Neural cell (in vitro differentiated cells): ENCODE measurements around the gene MC1R. TPM values are rescaled to one million over a fixed set of nuclear protein-coding genes. Genes with fewer than 3 reads are reported as not detected.
"Not testable (repeated sequence)": the region's sequence is repeated elsewhere in the genome, so short reads cannot be mapped to it uniquely, and the experiment has no call there.

Source experiments
- H2AFZ ChIP-seq: fragments of 200-600, 300-800 bp; sonication (generic), shearing (Covaris generic); 2 replicates; pipeline ENCODE4 v1.6.0; 2014; ENCODE audit warnings: low read depth, mild to moderate bottlenecking, antibody characterized with exemption, low read length, moderate library complexity
- H3F3A ChIP-seq: fragments of 200-600 bp; shearing (Covaris generic); 2 replicates; pipeline ENCODE4 v1.6.1; 2016; ENCODE audit warnings: mild to moderate bottlenecking, moderate library complexity, mixed read lengths, antibody characterized with exemption, low read length; ENCODE audit not compliant: insufficient read depth, poor library complexity, severe bottlenecking
- H3K27ac ChIP-seq: fragments of 200-600, 300-800 bp; sonication (generic), shearing (Covaris generic); 2 replicates; pipeline ENCODE4 v1.5.1; 2014; ENCODE audit warnings: mild to moderate bottlenecking, low read length, moderate library complexity
- H3K27me3 ChIP-seq: fragments of 300-800, 200-600 bp; sonication (generic), shearing (Covaris generic); 2 replicates; pipeline ENCODE4 v1.6.0; 2014; ENCODE audit warnings: mild to moderate bottlenecking, low read depth, low read length, moderate library complexity; ENCODE audit not compliant: insufficient read depth
- H3K36me3 ChIP-seq: fragments of 300-800, 200-600 bp; sonication (generic), shearing (Covaris generic); 2 replicates; pipeline ENCODE4 v1.5.1; 2014; ENCODE audit warnings: mild to moderate bottlenecking, antibody characterized with exemption, low read length, moderate library complexity; ENCODE audit not compliant: insufficient read depth
- H3K4me2 ChIP-seq: fragments of 300-800, 200-600 bp; sonication (generic), shearing (Covaris generic); 2 replicates; pipeline ENCODE4 v1.6.0; 2014; ENCODE audit warnings: mild to moderate bottlenecking, low read length
- H3K4me3 ChIP-seq: fragments of 300-800, 200-600 bp; sonication (generic), shearing (Covaris generic); 2 replicates; pipeline ENCODE4 v1.5.1; 2014; ENCODE audit warnings: mild to moderate bottlenecking, low read length, moderate library complexity
- H3K79me2 ChIP-seq: fragments of 200-600 bp; shearing (Covaris generic); replicated peaks from 2 replicates; pipeline ENCODE4 v1.6.0; 2014; ENCODE audit warnings: mild to moderate bottlenecking, low read length, moderate library complexity; ENCODE audit not compliant: insufficient read depth
- H3K9ac ChIP-seq: fragments of 300-800, 200-600 bp; sonication (generic), shearing (Covaris generic); 2 replicates; pipeline ENCODE4 v1.6.1; 2016; ENCODE audit warnings: mild to moderate bottlenecking, low read length, mixed read lengths
- H3K9me2 ChIP-seq: fragments of 200-600 bp; shearing (Covaris generic); 2 replicates; pipeline ENCODE4 v1.6.1; 2016; ENCODE audit warnings: mild to moderate bottlenecking, low read length, mixed read lengths; ENCODE audit not compliant: insufficient read depth
- H3K9me3 ChIP-seq: fragments of 200-600, 300-800 bp; sonication (generic), shearing (Covaris generic); 2 replicates; pipeline ENCODE4 v1.6.1; 2016; ENCODE audit warnings: mild to moderate bottlenecking, mixed run types, low read length, moderate library complexity, mixed read lengths
- H4K20me1 ChIP-seq: fragments of 200-600 bp; shearing (Covaris generic); 2 replicates; pipeline ENCODE4 v1.6.1; 2016; ENCODE audit warnings: mild to moderate bottlenecking, mixed run types; ENCODE audit not compliant: insufficient read depth
- EP300 ChIP-seq: fragments of 450-650 bp; conservative IDR thresholded peaks from 2 replicates; pipeline ENCODE4 v1.6.1; 2014; ENCODE audit warnings: antibody characterized with exemption, mild to moderate bottlenecking, moderate library complexity; ENCODE audit not compliant: poor library complexity, severe bottlenecking
- EZH2 ChIP-seq: fragments of 200-600, 300-800 bp; shearing (Covaris generic), sonication (generic); IDR thresholded peaks from 2 replicates; pipeline ENCODE4 v1.6.1; 2014; ENCODE audit warnings: antibody characterized with exemption, low read length, borderline replicate concordance, mild to moderate bottlenecking; ENCODE audit not compliant: insufficient read depth, poor library complexity, severe bottlenecking
- MXI1 ChIP-seq: fragments of 450-650 bp; conservative IDR thresholded peaks from 2 replicates; pipeline ENCODE4 v1.6.1; 2014; ENCODE audit warnings: antibody characterized with exemption, mild to moderate bottlenecking; ENCODE audit not compliant: poor library complexity, severe bottlenecking
- POLR2AphosphoS5 ChIP-seq: IDR thresholded peaks from 2 replicates; pipeline ENCODE4 v1.6.1; 2012
- RAD21 ChIP-seq: fragments of 450-650 bp; conservative IDR thresholded peaks from 2 replicates; pipeline ENCODE4 v1.6.1; 2014; ENCODE audit warnings: antibody characterized with exemption, mild to moderate bottlenecking, moderate library complexity
- SMC3 ChIP-seq: fragments of 450-650 bp; conservative IDR thresholded peaks from 2 replicates; pipeline ENCODE4 v1.6.1; 2014; ENCODE audit warnings: antibody characterized with exemption, mild to moderate bottlenecking, moderate library complexity; ENCODE audit not compliant: poor library complexity
- TAF1 ChIP-seq: IDR thresholded peaks from 2 replicates; pipeline ENCODE4 v1.6.1; 2012; ENCODE audit warnings: low read depth
- polyA plus RNA-seq: library from polyadenylated mRNA; depleted of rRNA; stranded (reverse); fragments of >200 nt; gene quantifications from 2 replicates; pipeline ENCODE4 v1.2.3, GENCODE V29; 2014
- TF ChIP-seq, protein P1 (sequence below): fragments of 450-650 bp; IDR thresholded peaks from 2 replicates; pipeline ENCODE4 v1.5.1; 2014; ENCODE audit warnings: antibody characterized with exemption, mild to moderate bottlenecking, moderate library complexity; ENCODE audit not compliant: poor library complexity, severe bottlenecking
- TF ChIP-seq, protein P2 (sequence below): IDR thresholded peaks from 2 replicates; pipeline ENCODE4 v1.6.1; 2012; ENCODE audit warnings: borderline replicate concordance

The MC1R gene
- polyA plus RNA-seq, 1 donor from 2014 or later: 21.3 TPM

DNA sequence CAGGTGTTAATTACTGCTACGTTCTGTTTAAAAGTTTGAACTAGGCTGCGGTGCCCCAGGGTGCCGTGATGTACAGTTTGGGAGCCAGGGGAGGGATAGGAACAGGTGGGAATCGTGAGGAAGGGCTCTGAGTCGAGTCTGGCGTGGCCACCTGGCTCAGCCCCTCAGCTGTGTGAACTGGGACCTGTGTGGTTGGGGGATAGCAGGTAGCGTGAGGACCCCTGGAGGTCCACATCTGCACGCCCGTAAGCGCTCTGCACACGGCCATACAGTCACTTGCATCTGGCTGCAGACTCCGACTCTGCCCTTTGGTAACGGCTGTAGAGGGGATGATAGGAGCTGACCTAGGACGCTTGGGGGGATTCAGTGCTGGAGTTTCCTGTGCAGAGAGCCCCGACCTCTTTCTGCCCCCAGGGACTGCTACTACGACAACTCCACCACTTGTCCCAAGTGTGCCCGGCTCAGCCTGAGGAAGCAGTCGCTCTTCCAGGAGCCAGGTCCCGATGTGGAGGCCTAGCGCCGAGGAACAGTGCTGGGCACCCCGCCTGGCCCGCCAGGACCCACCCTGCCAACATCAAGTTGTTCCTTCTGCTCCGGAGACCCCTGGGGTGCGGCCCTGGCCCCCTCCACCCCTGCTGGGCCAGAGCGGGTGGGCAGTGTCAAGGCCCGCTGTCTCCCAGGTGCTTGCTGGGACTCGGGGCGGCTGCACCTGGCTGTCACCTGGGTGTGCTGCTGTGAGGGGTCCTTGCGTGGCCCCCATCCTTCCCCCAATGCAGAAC, 47.0 kb downstream of the MC1R start:
- Histone ChIP-seq H2AFZ (no peak overlapping the region), H3K4me2 (no peak overlapping the region), H3K9me3 (no peaks in the 10 kb centered on the region), H3K9ac (no peak overlapping the region), H3K27me3 (no peaks in the 10 kb centered on the region), H3K79me2 (no peaks in the 10 kb centered on the region), H3K27ac (no peak overlapping the region), H3F3A (no peaks in the 10 kb centered on the region), H3K9me2 (no peaks in the 10 kb centered on the region), H3K36me3 (peaks cover 7% of the 10 kb centered on the region), H4K20me1 (no peaks in the 10 kb centered on the region), H3K4me3 (no peak overlapping the region)
- TF ChIP-seq TAF1 (no peak), POLR2AphosphoS5 (no peak), EZH2 (no peak)

DNA sequence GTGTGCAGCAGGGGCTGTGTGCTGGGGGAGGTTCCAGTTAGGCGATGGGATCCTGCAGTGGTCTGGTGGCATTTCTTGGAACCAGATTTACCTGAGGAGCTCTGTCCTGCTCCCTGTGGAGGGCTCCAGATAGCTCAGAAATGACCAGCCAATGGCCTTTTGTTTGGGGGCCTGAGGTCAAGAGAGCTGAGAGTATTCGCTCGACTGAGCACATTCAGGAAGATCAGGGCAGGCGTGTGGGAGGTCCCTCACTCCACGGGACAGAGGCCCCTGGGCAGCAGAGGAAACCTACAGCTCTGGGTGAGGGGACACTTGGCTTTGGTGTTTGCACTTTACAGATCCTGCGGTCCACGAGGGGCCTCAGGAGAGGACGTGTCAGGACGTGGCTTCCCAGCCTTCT, 48.1 kb downstream of the MC1R start:
- Histone ChIP-seq H3K27me3 (no peaks in the 10 kb centered on the region), H3K36me3 (peaks cover 7% of the 10 kb centered on the region), H2AFZ (no peak overlapping the region), H3F3A (no peaks in the 10 kb centered on the region), H4K20me1 (no peaks in the 10 kb centered on the region), H3K9me3 (no peaks in the 10 kb centered on the region), H3K4me3 (no peak overlapping the region), H3K4me2 (no peak overlapping the region), H3K9ac (no peak overlapping the region), H3K27ac (no peak overlapping the region), H3K79me2 (peaks cover 1% of the 10 kb centered on the region), H3K9me2 (no peaks in the 10 kb centered on the region)
- TF ChIP-seq RAD21 (no peak), POLR2AphosphoS5 (no peak), SMC3 (no peak), MXI1 (no peak), EP300 (no peak), TAF1 (no peak), EZH2 (no peak)
- TF ChIP-seq, protein P1, sequence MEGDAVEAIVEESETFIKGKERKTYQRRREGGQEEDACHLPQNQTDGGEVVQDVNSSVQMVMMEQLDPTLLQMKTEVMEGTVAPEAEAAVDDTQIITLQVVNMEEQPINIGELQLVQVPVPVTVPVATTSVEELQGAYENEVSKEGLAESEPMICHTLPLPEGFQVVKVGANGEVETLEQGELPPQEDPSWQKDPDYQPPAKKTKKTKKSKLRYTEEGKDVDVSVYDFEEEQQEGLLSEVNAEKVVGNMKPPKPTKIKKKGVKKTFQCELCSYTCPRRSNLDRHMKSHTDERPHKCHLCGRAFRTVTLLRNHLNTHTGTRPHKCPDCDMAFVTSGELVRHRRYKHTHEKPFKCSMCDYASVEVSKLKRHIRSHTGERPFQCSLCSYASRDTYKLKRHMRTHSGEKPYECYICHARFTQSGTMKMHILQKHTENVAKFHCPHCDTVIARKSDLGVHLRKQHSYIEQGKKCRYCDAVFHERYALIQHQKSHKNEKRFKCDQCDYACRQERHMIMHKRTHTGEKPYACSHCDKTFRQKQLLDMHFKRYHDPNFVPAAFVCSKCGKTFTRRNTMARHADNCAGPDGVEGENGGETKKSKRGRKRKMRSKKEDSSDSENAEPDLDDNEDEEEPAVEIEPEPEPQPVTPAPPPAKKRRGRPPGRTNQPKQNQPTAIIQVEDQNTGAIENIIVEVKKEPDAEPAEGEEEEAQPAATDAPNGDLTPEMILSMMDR: no peak
- TF ChIP-seq, protein P2, sequence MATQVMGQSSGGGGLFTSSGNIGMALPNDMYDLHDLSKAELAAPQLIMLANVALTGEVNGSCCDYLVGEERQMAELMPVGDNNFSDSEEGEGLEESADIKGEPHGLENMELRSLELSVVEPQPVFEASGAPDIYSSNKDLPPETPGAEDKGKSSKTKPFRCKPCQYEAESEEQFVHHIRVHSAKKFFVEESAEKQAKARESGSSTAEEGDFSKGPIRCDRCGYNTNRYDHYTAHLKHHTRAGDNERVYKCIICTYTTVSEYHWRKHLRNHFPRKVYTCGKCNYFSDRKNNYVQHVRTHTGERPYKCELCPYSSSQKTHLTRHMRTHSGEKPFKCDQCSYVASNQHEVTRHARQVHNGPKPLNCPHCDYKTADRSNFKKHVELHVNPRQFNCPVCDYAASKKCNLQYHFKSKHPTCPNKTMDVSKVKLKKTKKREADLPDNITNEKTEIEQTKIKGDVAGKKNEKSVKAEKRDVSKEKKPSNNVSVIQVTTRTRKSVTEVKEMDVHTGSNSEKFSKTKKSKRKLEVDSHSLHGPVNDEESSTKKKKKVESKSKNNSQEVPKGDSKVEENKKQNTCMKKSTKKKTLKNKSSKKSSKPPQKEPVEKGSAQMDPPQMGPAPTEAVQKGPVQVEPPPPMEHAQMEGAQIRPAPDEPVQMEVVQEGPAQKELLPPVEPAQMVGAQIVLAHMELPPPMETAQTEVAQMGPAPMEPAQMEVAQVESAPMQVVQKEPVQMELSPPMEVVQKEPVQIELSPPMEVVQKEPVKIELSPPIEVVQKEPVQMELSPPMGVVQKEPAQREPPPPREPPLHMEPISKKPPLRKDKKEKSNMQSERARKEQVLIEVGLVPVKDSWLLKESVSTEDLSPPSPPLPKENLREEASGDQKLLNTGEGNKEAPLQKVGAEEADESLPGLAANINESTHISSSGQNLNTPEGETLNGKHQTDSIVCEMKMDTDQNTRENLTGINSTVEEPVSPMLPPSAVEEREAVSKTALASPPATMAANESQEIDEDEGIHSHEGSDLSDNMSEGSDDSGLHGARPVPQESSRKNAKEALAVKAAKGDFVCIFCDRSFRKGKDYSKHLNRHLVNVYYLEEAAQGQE: no peak

DNA sequence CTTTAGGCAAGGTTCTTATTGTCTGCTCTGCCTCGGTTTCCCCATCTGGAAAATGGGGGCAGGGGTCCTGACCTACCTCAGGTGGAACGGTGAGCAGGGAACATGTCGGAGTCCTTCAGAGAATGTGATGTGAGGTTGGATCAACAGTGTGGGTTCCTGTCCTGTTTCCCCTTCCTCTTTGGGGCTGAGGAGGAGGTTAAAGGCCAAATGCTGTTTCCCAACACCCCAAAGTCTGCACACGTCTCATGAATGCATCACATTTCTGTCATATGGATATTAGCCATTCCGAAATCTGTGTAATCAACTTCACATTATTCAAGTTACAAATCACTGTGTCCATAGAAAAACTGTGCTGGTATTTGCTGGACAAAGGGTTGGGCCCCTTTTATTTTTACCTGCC, 48.8 kb downstream of the MC1R start:
- H3F3A ChIP-seq, H3K4me3 ChIP-seq, H3K9me2 ChIP-seq, H3K9ac ChIP-seq, H3K79me2 ChIP-seq, H3K9me3 ChIP-seq, H4K20me1 ChIP-seq, H3K36me3 ChIP-seq, H3K27me3 ChIP-seq, H2AFZ ChIP-seq, H3K27ac ChIP-seq, H3K4me2 ChIP-seq: not testable (repeated sequence)

DNA sequence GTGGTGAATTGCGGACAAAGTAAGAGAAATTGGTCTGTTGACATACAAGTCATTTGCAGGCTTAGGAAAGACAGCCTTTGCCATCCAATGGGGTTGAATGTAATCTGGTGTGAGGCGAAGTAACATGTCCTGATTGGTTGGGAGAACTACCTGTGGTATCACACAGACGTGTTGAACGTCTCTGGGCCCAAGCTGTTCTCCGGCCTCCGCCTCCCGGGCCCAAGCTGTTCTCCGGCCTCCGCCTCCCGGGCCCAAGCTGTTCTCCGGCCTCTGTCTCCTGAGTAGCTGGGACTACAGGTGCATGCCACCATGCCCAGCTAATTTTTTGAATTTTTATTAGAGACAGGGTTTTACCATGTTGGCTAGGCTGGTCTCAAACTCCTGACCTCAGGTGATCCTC, 49.4 kb downstream of the MC1R start:
- H3K9me3 ChIP-seq, H3F3A ChIP-seq, H3K9ac ChIP-seq, H3K4me2 ChIP-seq, H3K36me3 ChIP-seq, H3K79me2 ChIP-seq, H3K9me2 ChIP-seq, H2AFZ ChIP-seq, H3K27ac ChIP-seq, H3K27me3 ChIP-seq, H4K20me1 ChIP-seq, H3K4me3 ChIP-seq: not testable (repeated sequence)
